Fibroblast of pulmonary artery (primary cell): Measurements from ENCODE around the gene TMEM61.

Experiments
- DNase-seq: peaks from one replicate; pipeline ENCODE4 v3.0.0-alpha.2; 2010; ENCODE audit warnings: low read depth
- H3K4me3 ChIP-seq: replicated peaks from 2 replicates; pipeline ENCODE4 v1.5.1; 2011; ENCODE audit warnings: low read depth, mild to moderate bottlenecking, control low read depth, low read length, moderate library complexity
- CTCF ChIP-seq: IDR thresholded peaks from 2 replicates; pipeline ENCODE4 v1.5.1; 2011; ENCODE audit warnings: mild to moderate bottlenecking, control low read depth, low read length, inconsistent platforms; ENCODE audit errors: missing control alignments

TMEM61 gene

DNA sequence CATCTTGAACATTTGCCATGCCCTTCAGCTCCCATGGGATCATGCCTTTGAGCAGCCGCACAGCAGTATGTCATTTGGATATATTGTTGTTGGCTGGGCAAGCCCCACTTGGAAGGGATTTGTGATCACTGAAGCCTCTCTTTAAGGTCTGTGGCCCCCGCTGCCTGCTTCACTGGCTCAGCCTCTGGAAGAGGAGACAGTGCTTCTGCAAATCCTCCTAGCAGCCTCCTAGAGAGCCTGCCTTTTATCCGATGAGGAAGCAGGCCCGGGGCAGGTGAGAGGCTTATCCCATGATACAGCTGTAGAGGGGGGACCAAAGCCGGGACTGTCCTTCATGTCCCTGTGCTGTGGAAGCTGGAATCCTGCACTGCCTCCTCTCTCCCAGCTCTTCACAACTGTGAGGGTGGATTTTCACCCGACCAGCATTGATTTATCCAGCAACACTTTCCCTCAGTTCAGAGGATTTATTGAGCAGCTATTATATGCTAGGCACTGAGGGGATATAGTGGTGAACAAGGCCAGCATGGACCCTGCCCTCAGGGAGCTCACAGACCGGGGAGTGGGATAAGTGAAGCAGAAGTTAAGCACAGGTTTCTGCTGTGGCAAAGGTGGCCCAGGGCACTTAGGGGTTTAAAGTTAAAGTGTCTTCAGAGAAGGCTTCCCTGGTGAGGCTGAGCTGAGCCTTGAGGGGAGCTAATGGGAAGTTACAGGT, 3.9 kb downstream of the TMEM61 start:
- H3K4me3 ChIP-seq, result no peak overlapping the region
- no peak for TF ChIP-seq CTCF

GRCh38 chr1:54985556-54985955, 5.1 kb downstream of the TMEM61 start:
- no peak overlapping the region for H3K4me3 ChIP-seq
- no peak for DNase-seq
- no peak for TF ChIP-seq CTCF

More for the DNA sequence above, 3.9 kb downstream of the TMEM61 start:
- DNase-seq, result no peak

- no peak for DNase-seq
- H3K4me3 ChIP-seq, result no peak overlapping the region
- TF ChIP-seq CTCF, result no peak
Measured at GRCh38 chr1:54986025-54986424, 5.6 kb downstream of the TMEM61 start.

- no peak for TF ChIP-seq CTCF
- no peak for DNase-seq
- no peak overlapping the region for H3K4me3 ChIP-seq
Measured at GRCh38 chr1:54986533-54986932, 6.1 kb downstream of the TMEM61 start.

DNA sequence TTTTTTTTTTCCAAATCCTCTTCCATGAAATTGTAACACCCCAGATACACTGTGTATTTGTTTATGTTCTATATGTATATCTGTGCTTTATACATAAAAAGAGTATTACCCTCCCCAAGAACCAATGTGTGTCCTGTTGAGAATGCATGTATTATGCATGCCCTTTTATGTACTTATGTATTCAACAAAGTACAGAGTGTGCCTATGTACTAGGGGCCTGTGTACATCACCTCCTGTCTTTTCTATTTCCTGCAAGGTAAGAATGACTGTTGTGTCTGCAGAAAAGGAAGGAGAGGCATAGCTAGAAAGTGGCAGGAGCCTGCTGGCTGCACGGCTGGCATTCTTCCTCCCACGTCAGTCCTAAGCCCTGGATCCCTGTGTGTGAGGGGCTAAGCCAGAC, 7.0 kb downstream of the TMEM61 start:
- no peak for TF ChIP-seq CTCF
- DNase-seq, result no peak
- no peak overlapping the region for H3K4me3 ChIP-seq

DNA sequence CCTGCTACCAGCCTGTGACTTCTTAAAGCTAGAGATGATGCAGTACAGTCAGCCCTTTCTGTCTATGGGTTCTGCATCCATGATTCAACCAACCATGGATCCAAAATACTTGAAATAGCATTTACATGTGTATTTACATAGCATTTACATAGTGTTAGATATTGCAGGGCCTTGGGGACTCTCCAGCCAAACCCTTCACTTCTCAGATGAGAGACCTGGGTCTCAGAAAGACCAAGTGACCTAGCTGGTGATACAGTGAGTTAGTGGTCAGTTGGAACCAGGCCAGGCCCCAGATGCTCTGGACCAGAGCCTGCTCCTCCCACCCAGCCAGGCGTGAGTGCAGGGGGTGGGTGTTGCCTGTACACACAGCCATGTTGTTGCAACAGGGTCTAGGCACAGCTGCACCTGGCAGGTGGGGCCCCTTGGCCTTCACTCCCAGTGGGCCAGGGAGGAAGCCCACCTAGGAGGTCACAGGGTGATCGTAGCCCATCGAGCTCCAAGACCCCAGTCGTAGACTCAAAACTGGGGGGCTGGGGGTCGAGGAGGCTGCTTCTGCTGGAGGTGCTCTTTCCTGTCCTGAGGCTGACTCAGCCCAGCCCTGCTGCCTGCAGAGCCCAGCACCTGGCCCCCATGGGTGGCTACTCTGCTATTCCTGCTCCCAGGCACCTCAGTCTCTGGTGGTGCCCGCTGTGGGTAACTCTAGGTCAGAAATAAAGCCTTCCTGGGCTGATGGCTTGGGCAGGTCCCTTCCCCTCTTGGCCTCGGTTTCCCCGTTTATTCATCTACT, 7.7 kb downstream of the TMEM61 start:
- no peak overlapping the region for H3K4me3 ChIP-seq
- peak; percentile 47 for DNase-seq
- no peak for TF ChIP-seq CTCF

GRCh38 chr1:54988975-54989374, 8.5 kb downstream of the TMEM61 start:
- TF ChIP-seq CTCF, result no peak
- no peak for DNase-seq
- H3K4me3 ChIP-seq, result no peak overlapping the region
